ENCODE data around the gene CTNNBL1. TPM values are rescaled to one million over a fixed set of nuclear protein-coding genes. Genes with fewer than 3 reads are reported as not detected.

Gene CTNNBL1
- total RNA-seq: 10 to 100 TPM; 67.3 to 74.9 TPM

GRCh38 chr20:37693635-37694626, at the start of gene CTNNBL1:
CTNNBL1 (plus strand) TSS chr20:37694030; CDS start chr20:37694123, 93 bp downstream.
- Mint-ChIP-seq H3K36me3 (ENCODE audit: low read depth) (peaks cover 17% of the 10 kb centered on the region), H3K4me1 (ENCODE audit: low read depth) (peaks cover 26% of the 10 kb centered on the region), H3K27me3 (peaks cover 19% of the 10 kb centered on the region), H3K9me3 (no peaks in the 10 kb centered on the region), H3K4me3 (peak within 1 kb of the TSS; percentile 92), H3K27ac (peak within 1 kb of the TSS; percentile 86)
- intact Hi-C loops (cut with micrococcal nuclease): no loop called here
- TF ChIP-seq CTCF (IDR thresholded peaks at IDR 0.05): no peak
- ATAC-seq (peak; percentile 99), DNase-seq (peak; percentile 98)
- ChIA-PET POLR2A (interaction anchor here (0.6 to 1.5 kb wide), 6 partner anchors 9 to 340 kb away, joined by 3 to 4 read pairs (median 3); no protein-coding TSS in a partner anchor), CTCF (no interaction called here)

GRCh38 chr20:37644605-37645004, 49.2 kb upstream of the CTNNBL1 start:
- DNase-seq: no peak
- H3K27ac Mint-ChIP-seq: no peak overlapping the region
- ChIA-PET POLR2A (interaction anchor here (0.6 kb wide), 1 partner anchor 23 kb away, joined by 3 read pairs; no protein-coding TSS in a partner anchor), CTCF (no interaction called here)
- H3K36me3 Mint-ChIP-seq (ENCODE audit: low read depth): no peaks in the 10 kb centered on the region
- TF ChIP-seq CTCF (IDR thresholded peaks at IDR 0.05): no peak
- H3K4me3 Mint-ChIP-seq: no peak overlapping the region
- no peaks in the 10 kb centered on the region for H3K4me1 Mint-ChIP-seq (ENCODE audit: low read depth)
- intact Hi-C loops (cut with micrococcal nuclease): no loop called here
- no peak for ATAC-seq
- H3K27me3 Mint-ChIP-seq: peaks cover 30% of the 10 kb centered on the region
- H3K9me3 Mint-ChIP-seq: no peaks in the 10 kb centered on the region

- Mint-ChIP-seq H3K36me3 (ENCODE audit: low read depth) (no peaks in the 10 kb centered on the region), H3K4me1 (ENCODE audit: low read depth) (no peaks in the 10 kb centered on the region), H3K9me3 (no peaks in the 10 kb centered on the region), H3K4me3 (no peak overlapping the region), H3K27me3 (peaks cover 21% of the 10 kb centered on the region), H3K27ac (no peak overlapping the region)
- DNase-seq (no peak), ATAC-seq (no peak)
- no peak for TF ChIP-seq CTCF (IDR thresholded peaks at IDR 0.05)
- intact Hi-C loops (cut with micrococcal nuclease): no loop called here
- POLR2A ChIA-PET: no interaction called here
- CTCF ChIA-PET: no interaction called here
Observed at GRCh38 chr20:37647946-37648345, 45.9 kb upstream of the CTNNBL1 start.

- intact Hi-C loops (cut with micrococcal nuclease): no loop called here
- H3K27ac Mint-ChIP-seq: no peak overlapping the region
- H3K4me1 Mint-ChIP-seq (ENCODE audit: low read depth): no peaks in the 10 kb centered on the region
- H3K36me3 Mint-ChIP-seq (ENCODE audit: low read depth): no peaks in the 10 kb centered on the region
- H3K4me3 Mint-ChIP-seq: no peak overlapping the region
- ATAC-seq (no peak), DNase-seq (no peak)
- peaks cover 20% of the 10 kb centered on the region for H3K27me3 Mint-ChIP-seq
- H3K9me3 Mint-ChIP-seq: no peaks in the 10 kb centered on the region
- CTCF ChIA-PET: no interaction called here
- POLR2A ChIA-PET: interaction anchor here (1.5 kb wide), 1 partner anchor 8 kb away, joined by 4 read pairs; no protein-coding TSS in a partner anchor
- no peak for TF ChIP-seq CTCF (IDR thresholded peaks at IDR 0.05)
Observed at GRCh38 chr20:37649017-37649416, 44.8 kb upstream of the CTNNBL1 start.
